Measurements from ENCODE around the gene MGRN1. TPM values are rescaled to one million over a fixed set of nuclear protein-coding genes. Genes with fewer than 3 reads are reported as not detected.
A peak's percentile ranks its signal among the peaks of the same experiment; 100 is the strongest.

MGRN1 gene
- total RNA-seq, 2 donors from 2014 or later = 66.9 to 71.4 TPM

- no peak overlapping the region for H3K27ac Mint-ChIP-seq
- Histone ChIP-seq H3K9me3 (ENCODE audit: control insufficient read depth, low read length) (no peaks in the 10 kb centered on the region), H3K27me3 (ENCODE audit: control insufficient read depth, insufficient read depth, low read length, poor library complexity, severe bottlenecking) (no peaks in the 10 kb centered on the region), H3K9ac (ENCODE audit: extremely low read depth, low read length, poor library complexity, severe bottlenecking) (no peak overlapping the region), H3K36me3 (ENCODE audit: control insufficient read depth, insufficient read depth, low read length) (peaks cover 4% of the 10 kb centered on the region), H3K4me1 (ENCODE audit: control insufficient read depth, insufficient read depth, low read length) (peaks cover 7% of the 10 kb centered on the region), H3K27ac (ENCODE audit: low read depth, low read length) (no peak overlapping the region), H3K4me3 (ENCODE audit: low read length) (peak overlapping the region; percentile 93)
- H3K9me3 Mint-ChIP-seq = no peaks in the 10 kb centered on the region
- peaks cover 3% of the 10 kb centered on the region for H3K36me3 Mint-ChIP-seq (ENCODE audit: low read depth)
- DNase-seq = peak; percentile 87
- no peaks in the 10 kb centered on the region for H3K27me3 Mint-ChIP-seq (ENCODE audit: insufficient read depth)
- peaks cover 14% of the 10 kb centered on the region for H3K4me1 Mint-ChIP-seq
- peak; percentile 67 for TF ChIP-seq CTCF (conservative IDR thresholded peaks at IDR 0.05)
- 72 to 84% methylated on average over 4 to 7 of the region's 7 CpGs for WGBS, 2 experiments (ENCODE audit: insufficient coverage in 1 of 2, insufficient read length in 1 of 2)
- peak overlapping the region; percentile 77 for H3K4me3 Mint-ChIP-seq
Observed at GRCh38 chr16:4612474-4612931, 12.1 kb upstream of the MGRN1 start.

- Histone ChIP-seq H3K4me1 (ENCODE audit: control insufficient read depth, insufficient read depth, low read length) (peaks cover 7% of the 10 kb centered on the region), H3K9ac (ENCODE audit: extremely low read depth, low read length, poor library complexity, severe bottlenecking) (peak overlapping the region; percentile 85), H3K36me3 (ENCODE audit: control insufficient read depth, insufficient read depth, low read length) (no peaks in the 10 kb centered on the region), H3K4me3 (ENCODE audit: low read length) (peak overlapping the region; percentile 93), H3K9me3 (ENCODE audit: control insufficient read depth, low read length) (no peaks in the 10 kb centered on the region), H3K27me3 (ENCODE audit: control insufficient read depth, insufficient read depth, low read length, poor library complexity, severe bottlenecking) (no peaks in the 10 kb centered on the region), H3K27ac (ENCODE audit: low read depth, low read length) (no peak overlapping the region)
- Mint-ChIP-seq H3K4me1 (peaks cover 18% of the 10 kb centered on the region), H3K4me3 (peak overlapping the region; percentile 77), H3K27me3 (ENCODE audit: insufficient read depth) (no peaks in the 10 kb centered on the region), H3K9me3 (no peaks in the 10 kb centered on the region), H3K27ac (peak overlapping the region; percentile 75), H3K36me3 (ENCODE audit: low read depth) (no peaks in the 10 kb centered on the region)
- no peak for TF ChIP-seq CTCF (conservative IDR thresholded peaks at IDR 0.05)
- peak; percentile 71 for DNase-seq
- 66 to 76% methylated on average over 4 to 14 of the region's 14 CpGs for WGBS, 2 experiments (ENCODE audit: insufficient coverage in 1 of 2, insufficient read length in 1 of 2)
Observed at GRCh38 chr16:4612977-4613635, 11.5 kb upstream of the MGRN1 start.

GRCh38 chr16:4613636-4614570 lies 10.7 kb upstream of the MGRN1 start:
- Histone ChIP-seq H3K4me3 (ENCODE audit: low read length) (peak overlapping the region; percentile 93), H3K9ac (ENCODE audit: extremely low read depth, low read length, poor library complexity, severe bottlenecking) (peak overlapping the region; percentile 85), H3K4me1 (ENCODE audit: control insufficient read depth, insufficient read depth, low read length) (peaks cover 13% of the 10 kb centered on the region), H3K36me3 (ENCODE audit: control insufficient read depth, insufficient read depth, low read length) (no peaks in the 10 kb centered on the region), H3K9me3 (ENCODE audit: control insufficient read depth, low read length) (no peaks in the 10 kb centered on the region), H3K27ac (ENCODE audit: low read depth, low read length) (no peak overlapping the region), H3K27me3 (ENCODE audit: control insufficient read depth, insufficient read depth, low read length, poor library complexity, severe bottlenecking) (no peaks in the 10 kb centered on the region)
- DNase-seq = peak; percentile 70
- peak overlapping the region; percentile 75 for H3K27ac Mint-ChIP-seq
- H3K36me3 Mint-ChIP-seq (ENCODE audit: low read depth) = no peaks in the 10 kb centered on the region
- H3K27me3 Mint-ChIP-seq (ENCODE audit: insufficient read depth) = no peaks in the 10 kb centered on the region
- H3K4me1 Mint-ChIP-seq = peaks cover 23% of the 10 kb centered on the region
- H3K4me3 Mint-ChIP-seq = peak overlapping the region; percentile 77
- TF ChIP-seq CTCF (conservative IDR thresholded peaks at IDR 0.05) = no peak
- WGBS, 2 experiments (ENCODE audit: insufficient coverage in 1 of 2, insufficient read length in 1 of 2) = 1 to 3% methylated on average over 48 to 92 of the region's 92 CpGs
- no peaks in the 10 kb centered on the region for H3K9me3 Mint-ChIP-seq
